Stimulated activated CD8-positive, alpha-beta memory T cell treated with anti-CD3 and anti-CD28 coated beads, Interleukin-15, amount 100 ng/mL, for 1 hour (primary cell): Measurements from ENCODE around the gene FXYD1.
"Not testable (repeated sequence)": the region's sequence is repeated elsewhere in the genome, so short reads cannot be mapped to it uniquely, and the experiment has no call there.

Experiments
- DNase-seq: peaks from one replicate; pipeline ENCODE4 v3.0.0-alpha.2; 2020; ENCODE audit warnings: low read depth

FXYD1 gene

DNA sequence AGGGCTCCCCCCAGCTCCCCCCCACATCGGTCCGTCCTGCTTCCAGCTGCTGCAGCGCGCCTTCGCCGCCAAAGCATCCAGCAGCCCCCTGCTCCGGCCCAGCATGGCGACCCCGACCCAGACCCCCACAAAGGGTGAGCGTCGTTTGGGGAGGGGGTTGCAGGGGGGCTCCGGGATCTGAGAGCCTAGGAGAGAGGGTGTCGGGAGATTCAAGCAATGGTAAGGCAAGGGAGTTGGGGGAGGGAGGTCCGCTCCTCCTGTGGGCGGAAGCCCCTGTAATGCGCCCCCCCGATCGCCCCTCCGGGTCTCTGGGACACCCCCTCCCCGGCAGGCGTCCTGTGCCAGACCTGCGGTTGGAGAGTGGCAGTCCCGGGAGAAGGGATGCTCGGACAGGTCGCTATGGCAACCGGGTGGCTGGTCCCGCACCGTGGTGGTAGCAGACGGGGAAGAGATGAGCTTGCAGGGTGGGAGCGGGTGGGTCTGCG, 4.6 kb downstream of the FXYD1 start, which contains the start of gene FXYD7:
Gene FXYD7 (plus strand): TSS at position 25 of the 485 bp plus-strand sequence. CDS start 79 bp downstream, at position 104.
- no peak for DNase-seq

GRCh38 chr19:35143818-35144217, 5.2 kb downstream of the FXYD1 start:
- DNase-seq, result no peak

GRCh38 chr19:35144259-35144599, 5.6 kb downstream of the FXYD1 start:
- no peak for DNase-seq

GRCh38 chr19:35144600-35145436, 6.2 kb downstream of the FXYD1 start:
- DNase-seq, result no peak

DNA sequence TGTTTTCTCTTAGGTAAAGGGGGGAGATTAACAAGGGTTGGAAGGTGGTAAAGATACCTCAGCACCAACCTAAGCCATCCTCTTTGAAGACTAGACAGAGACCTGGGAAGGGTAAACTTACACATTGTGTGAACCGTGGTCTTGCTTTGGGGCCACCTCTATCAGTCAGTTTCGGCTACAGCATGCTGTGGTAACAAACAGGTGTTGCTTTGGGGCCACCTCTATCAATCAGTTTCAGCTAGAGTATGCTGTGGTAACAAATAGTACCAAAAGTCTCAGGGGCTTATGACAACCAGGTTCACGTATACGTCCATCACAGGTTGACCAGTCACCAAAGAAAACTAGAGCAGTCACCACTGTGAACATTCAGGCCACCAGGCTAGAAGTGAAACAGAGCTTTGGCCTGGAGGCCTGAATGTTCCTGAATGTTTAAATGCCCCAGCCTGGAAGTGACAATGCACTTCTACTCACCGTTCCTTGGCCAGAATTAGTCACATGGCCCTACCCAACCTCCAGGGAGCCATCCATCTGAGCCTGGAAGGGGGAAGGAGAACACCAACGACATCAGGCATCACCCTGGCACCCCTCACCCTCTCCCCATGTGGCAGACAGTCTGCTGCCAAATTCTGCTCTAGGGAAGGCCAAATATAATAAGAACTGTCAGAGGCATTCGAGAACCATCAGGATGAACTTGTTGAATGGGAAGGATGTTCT, 8.3 kb downstream of the FXYD1 start:
- DNase-seq, result no peak

DNA sequence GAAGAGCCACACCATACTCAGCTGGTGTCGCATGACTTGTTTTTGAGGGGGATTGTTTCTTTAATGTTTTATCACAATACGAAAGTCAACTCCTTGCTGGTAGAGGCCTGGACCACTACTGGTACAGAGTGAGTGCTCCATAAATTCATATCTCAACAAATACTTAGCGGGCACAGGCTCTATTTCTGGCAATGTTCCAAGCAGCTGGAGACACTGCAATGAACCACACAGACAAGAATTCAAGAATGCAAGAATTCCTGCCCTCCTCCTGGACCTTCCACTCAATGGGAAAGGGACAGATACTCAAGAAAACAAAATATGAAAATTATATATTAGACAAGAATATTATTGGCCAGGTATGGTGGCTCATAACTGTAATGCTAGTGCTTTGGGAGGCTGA, 10.8 kb downstream of the FXYD1 start:
- no peak for DNase-seq

DNA sequence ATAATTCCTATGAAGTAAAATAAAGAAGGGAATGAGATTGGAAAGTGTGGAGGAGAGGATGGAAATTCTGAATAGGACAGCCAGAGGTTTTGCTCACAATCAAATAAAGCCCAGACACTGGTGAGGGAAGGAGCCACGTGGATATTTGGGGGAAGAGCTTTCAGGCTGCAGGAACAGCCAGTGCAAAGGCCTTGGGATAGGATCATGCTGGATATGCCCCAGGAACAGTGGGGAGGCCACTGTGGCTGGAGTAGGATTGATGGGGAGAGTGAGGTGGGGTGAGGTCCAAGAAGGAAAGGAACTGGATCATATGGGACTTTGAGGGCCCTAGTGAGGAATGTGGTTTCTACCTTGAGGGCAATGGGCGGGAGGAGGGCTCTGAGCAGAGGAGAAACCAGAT, 11.8 kb downstream of the FXYD1 start:
- no peak for DNase-seq

- no peak for DNase-seq
These were observed 12.8 kb downstream of the FXYD1 start for GRCh38 chr19:35151273-35152065.

DNA sequence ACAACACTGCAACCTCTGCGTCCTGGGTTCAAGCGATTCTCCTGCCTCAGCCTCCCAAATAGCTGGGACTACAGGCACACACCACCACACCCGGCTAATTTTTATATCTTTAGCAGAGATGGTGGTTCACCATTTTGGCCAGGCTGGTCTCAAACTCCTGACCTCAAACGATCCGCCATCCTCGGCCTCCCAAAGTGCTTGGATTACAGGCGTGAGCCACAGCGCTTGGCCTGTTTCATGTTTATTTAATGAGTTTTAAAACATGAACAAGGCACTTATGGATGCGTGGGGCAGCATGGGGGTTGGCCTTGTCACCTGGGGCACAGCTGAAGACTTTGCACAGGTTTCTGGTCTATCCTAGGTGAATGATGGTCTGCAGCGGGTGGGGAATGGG, 14.5 kb downstream of the FXYD1 start:
- not testable (repeated sequence) for DNase-seq

DNA sequence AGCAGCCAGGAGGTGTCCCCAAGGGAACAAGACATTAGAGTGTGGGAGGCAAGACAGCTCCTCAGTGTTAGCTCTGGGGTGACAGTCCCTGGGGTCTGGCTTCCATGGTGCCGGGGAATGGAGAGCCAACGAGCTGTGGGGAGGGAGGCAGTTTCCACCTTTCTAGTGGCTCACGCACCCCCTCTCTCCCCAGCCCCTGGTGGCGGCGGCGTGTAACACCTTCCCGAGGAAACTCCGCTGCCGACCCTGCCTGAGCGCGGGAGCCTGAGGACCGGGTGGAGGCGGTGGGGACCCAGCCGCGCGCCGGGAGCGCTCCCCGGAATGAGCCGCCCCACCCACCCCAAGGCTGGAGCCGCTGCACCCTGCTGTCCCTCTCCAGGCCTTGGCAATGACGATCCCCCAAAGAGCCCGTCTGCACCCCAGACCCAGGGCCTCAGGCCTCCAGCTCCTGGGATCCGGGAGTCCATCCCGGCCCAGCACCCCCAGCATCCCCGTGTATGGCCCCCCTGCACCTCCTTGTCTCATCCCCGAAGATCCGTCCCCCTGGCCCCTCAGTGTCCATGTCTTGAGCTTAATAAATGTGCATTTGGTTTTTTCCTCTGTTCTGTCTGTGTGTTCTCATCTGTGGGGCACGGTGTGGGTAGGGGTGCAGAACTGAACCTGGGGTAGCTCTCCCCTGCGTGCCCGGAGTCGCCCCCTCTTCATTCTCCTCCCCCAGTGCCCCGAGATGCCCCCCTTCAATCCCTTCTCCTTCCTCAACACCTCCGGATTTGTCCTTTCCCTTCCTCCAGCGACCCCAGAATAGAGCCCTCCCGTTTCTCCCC, 15.3 kb downstream of the FXYD1 start:
- peak; percentile 46 for DNase-seq

- peak; percentile 66 for DNase-seq
These were observed 16.1 kb downstream of the FXYD1 start, which contains the start of gene FXYD5 for GRCh38 chr19:35154525-35155406. Gene FXYD5 (plus strand): TSS chr19:35154735. CDS start chr19:35155551, 816 bp downstream.

GRCh38 chr19:35155441-35155840, 16.8 kb downstream of the FXYD1 start:
- no peak for DNase-seq

GRCh38 chr19:35155981-35156672, 17.5 kb downstream of the FXYD1 start:
- no peak for DNase-seq

GRCh38 chr19:35156673-35157014, 18.0 kb downstream of the FXYD1 start:
- DNase-seq, result no peak

DNA sequence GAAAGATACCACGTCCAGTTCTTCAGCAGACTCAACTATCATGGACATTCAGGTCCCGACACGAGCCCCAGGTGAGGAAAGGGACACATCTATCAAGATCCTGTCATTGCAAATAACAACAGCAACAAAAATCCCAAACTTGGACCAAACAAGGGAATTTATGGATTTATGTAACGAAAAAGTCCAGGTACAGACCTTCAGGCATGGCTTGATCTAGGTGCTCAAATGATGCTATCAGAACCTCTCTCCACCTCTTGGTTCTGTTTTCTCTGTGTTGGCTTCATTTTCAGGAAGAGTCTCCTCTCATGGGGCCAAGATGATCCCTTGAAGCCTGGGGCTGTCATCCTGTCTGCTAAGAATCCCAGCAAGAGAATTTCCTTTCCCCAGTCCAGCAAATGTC, 18.8 kb downstream of the FXYD1 start:
- DNase-seq, result no peak

GRCh38 chr19:35159606-35160005, 21.0 kb downstream of the FXYD1 start:
- DNase-seq, result no peak

GRCh38 chr19:35160629-35161433, 22.2 kb downstream of the FXYD1 start:
- DNase-seq, result no peak

DNA sequence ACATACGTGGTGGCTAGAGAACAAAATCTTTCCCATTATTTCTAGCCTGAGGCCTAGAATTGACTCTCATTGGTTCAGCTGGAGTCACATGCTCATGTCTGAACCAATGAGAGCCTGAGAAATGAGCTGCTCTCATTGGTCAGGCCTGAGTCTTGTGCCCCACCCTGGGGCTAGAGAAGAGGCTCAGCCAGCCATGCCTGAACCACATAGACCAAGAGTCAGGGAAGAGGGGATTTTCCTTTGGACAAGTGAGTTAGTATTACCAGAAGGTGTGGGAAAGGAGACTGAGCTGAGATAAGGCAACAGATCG, 22.8 kb downstream of the FXYD1 start:
- DNase-seq, result no peak
